NCI-H2081 (cell line): ENCODE data around the gene WDFY2.
A peak's percentile ranks its signal among the peaks of the same experiment; 100 is the strongest.
"Not testable (repeated sequence)": the region's sequence is repeated elsewhere in the genome, so short reads cannot be mapped to it uniquely, and the experiment has no call there.

Source experiments
- DNase-seq, 2 experiments: peaks; one replicate each; lab custom pipeline; 2025; lab: John Stamatoyannopoulos, UW

The WDFY2 gene

GRCh38 chr13:51564671-51565070, 19.6 kb upstream of the WDFY2 start:
- no peak for DNase-seq

- not testable (repeated sequence) for DNase-seq
These were observed 15.3 kb upstream of the WDFY2 start for GRCh38 chr13:51569001-51569400.

GRCh38 chr13:51576754-51577153, 7.5 kb upstream of the WDFY2 start:
- no peak for DNase-seq

GRCh38 chr13:51577690-51578089, 6.6 kb upstream of the WDFY2 start:
- DNase-seq = no peak

- DNase-seq = no peak
These were observed 4.6 kb upstream of the WDFY2 start for GRCh38 chr13:51579676-51580075.

GRCh38 chr13:51581148-51581820, 3.0 kb upstream of the WDFY2 start:
- no peak for DNase-seq

GRCh38 chr13:51583469-51583874, 790 bp upstream of the WDFY2 start:
- DNase-seq = no peak

GRCh38 chr13:51584731-51585672, 740 bp downstream of the WDFY2 start:
- peak; percentile 20 to 54 for DNase-seq

- no peak for DNase-seq
These were observed 1.4 kb downstream of the WDFY2 start for GRCh38 chr13:51585696-51586095.

GRCh38 chr13:51587372-51587771, 3.1 kb downstream of the WDFY2 start:
- DNase-seq = no peak

GRCh38 chr13:51588406-51588949, 4.2 kb downstream of the WDFY2 start:
- no peak for DNase-seq

- DNase-seq = no peak
These were observed 5.5 kb downstream of the WDFY2 start for GRCh38 chr13:51589793-51590192.

- no peak for DNase-seq
These were observed 6.1 kb downstream of the WDFY2 start for GRCh38 chr13:51590231-51590970.

GRCh38 chr13:51590971-51591627, 6.8 kb downstream of the WDFY2 start:
- DNase-seq = no peak

GRCh38 chr13:51591938-51592337, 7.7 kb downstream of the WDFY2 start:
- not testable (repeated sequence) for DNase-seq

- no peak for DNase-seq
These were observed 10.2 kb downstream of the WDFY2 start for GRCh38 chr13:51594432-51594831.

GRCh38 chr13:51595416-51595815, 11.2 kb downstream of the WDFY2 start:
- no peak for DNase-seq

GRCh38 chr13:51596541-51596940, 12.3 kb downstream of the WDFY2 start:
- DNase-seq = no peak

GRCh38 chr13:51599444-51600176, 15.3 kb downstream of the WDFY2 start:
- DNase-seq = no peak

GRCh38 chr13:51600703-51601102, 16.4 kb downstream of the WDFY2 start:
- DNase-seq = no peak
